Astrocyte of the spinal cord (primary cell): ENCODE results near the gene SWSAP1.

Experiments
- DNase-seq: peaks from one replicate; pipeline ENCODE4 v3.0.0; 2011; ENCODE audit warnings: low read depth, low spot score
- H3K4me3 ChIP-seq: 2 replicates; pipeline ENCODE4 v1.5.1; 2011; ENCODE audit warnings: low read depth, mild to moderate bottlenecking, low read length, moderate library complexity
- in situ Hi-C: cut with HindIII; loops from 2 replicates; pipeline ENCODE4 v1.10.0; 2017; ENCODE audit warnings: low sequenced_read_pairs
- TF ChIP-seq, protein P1 (sequence below): IDR thresholded peaks from 2 replicates; pipeline ENCODE4 v1.5.1; 2012; ENCODE audit warnings: low read depth, mild to moderate bottlenecking, low read length, inconsistent platforms

The SWSAP1 gene

DNA sequence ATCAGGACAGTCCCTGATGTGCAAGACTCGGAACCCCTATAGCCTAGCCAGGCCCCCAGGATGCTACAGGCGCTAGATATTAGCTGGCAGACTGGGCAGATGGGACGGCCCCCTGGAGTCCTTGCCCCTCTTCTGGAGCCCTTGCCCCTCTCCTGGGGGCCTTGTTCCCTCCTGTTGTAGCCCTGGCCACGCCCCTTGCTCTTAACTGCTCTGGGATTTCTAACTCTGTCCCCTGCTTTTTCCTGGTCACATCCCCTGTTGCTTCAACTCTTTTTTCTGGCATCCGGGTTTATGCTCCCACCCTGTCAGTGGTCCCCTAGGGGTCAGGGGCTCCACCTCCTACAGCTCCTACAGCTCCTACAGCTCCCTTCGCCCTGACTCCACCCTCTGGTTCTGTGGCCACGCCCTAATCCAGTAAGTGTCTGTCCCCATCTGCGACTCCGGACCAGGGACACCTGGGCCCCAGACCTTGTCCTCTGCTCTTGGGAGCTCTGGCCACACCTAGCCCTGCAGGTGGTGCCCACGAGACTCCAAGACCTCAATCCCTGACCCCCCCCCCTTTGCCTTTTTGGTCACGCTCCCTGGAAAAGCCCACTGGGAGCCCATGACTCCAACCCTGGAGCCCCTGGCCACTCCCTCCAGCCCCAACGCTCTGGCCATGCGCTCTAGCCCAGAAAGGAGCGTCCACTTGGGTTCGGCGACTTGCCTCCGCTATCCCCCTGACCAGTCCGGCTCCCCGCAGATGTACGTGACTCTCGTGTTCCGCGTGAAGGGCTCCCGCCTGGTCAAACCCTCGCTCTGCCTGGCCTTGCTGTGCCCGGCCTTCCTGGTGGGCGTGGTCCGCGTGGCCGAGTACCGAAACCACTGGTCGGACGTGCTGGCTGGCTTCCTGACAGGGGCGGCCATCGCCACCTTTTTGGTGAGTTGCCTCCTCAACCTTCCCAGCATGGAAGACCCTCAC lies 12.4 kb upstream of the SWSAP1 start:
- TF ChIP-seq, protein P1, sequence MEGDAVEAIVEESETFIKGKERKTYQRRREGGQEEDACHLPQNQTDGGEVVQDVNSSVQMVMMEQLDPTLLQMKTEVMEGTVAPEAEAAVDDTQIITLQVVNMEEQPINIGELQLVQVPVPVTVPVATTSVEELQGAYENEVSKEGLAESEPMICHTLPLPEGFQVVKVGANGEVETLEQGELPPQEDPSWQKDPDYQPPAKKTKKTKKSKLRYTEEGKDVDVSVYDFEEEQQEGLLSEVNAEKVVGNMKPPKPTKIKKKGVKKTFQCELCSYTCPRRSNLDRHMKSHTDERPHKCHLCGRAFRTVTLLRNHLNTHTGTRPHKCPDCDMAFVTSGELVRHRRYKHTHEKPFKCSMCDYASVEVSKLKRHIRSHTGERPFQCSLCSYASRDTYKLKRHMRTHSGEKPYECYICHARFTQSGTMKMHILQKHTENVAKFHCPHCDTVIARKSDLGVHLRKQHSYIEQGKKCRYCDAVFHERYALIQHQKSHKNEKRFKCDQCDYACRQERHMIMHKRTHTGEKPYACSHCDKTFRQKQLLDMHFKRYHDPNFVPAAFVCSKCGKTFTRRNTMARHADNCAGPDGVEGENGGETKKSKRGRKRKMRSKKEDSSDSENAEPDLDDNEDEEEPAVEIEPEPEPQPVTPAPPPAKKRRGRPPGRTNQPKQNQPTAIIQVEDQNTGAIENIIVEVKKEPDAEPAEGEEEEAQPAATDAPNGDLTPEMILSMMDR: no peak
- in situ Hi-C loops: no loop called here
- DNase-seq: no peak
- no peak overlapping the region for H3K4me3 ChIP-seq

DNA sequence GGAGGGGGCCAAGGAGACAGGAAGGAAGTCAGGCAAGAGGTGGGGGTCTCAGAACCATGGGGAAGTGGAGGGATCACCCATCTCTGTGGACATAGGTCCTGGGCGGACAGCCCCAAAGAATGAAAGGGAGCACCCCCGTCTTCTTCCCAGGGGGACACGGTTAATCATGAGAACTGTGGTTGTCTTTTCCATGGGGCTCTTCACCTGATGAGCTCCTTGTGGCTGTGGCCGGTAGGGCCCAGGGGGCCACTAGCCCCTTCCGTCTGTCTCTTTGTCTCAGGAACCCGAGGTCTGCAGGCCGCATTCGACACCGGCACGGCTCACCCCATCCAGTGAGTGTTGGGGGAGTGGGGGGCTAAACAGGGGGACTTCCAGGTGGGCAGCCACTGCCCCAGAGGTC lies 10.6 kb upstream of the SWSAP1 start:
- in situ Hi-C loops: no loop called here
- TF ChIP-seq, protein P1: no peak
- H3K4me3 ChIP-seq: no peak overlapping the region
- no peak for DNase-seq

DNA sequence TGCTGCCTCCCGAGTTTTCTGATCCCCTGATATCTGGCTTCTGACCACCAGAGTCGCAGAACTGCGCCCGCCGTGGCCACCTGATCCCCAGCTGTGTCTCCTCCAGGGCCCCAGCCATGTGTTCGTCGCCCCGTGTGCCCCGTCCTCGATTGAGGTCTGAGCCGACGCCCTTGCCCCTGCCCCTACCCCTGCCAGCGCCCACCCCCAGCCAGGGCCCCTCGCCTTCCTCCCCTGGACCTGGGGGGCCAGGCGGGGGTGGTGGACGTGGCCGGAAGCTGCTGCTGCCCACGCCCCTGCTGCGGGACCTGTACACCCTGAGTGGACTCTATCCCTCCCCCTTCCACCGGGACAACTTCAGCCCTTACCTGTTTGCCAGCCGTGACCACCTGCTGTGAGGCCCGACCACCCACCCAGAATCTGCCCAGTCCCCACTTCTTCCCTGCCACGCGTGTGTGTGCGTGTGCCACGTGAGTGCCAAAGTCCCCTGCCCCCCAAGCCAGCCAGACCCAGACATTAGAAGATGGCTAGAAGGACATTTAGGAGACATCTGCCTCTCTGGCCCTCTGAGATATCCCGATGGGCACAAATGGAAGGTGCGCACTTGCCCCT lies 10.1 kb upstream of the SWSAP1 start:
- H3K4me3 ChIP-seq: no peak overlapping the region
- in situ Hi-C loops: no loop called here
- no peak for DNase-seq
- TF ChIP-seq, protein P1: no peak

DNA sequence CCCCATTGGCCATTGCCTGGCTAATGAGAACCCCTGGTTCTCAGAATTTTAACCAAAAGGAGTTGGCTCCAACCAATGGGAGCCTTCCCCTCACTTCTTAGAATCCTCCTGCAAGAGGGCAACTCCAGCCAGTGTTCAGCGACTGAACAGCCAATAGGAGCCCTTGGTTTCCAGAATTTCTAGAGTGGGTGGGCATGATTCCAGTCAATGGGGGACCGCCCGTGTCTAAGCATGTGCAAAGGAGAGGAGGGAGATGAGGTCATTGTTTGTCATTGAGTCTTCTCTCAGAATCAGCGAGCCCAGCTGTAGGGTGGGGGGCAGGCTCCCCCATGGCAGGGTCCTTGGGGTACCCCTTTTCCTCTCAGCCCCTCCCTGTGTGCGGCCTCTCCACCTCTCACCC lies 9.5 kb upstream of the SWSAP1 start:
- DNase-seq: no peak
- H3K4me3 ChIP-seq: no peak overlapping the region
- TF ChIP-seq, protein P1: no peak
- in situ Hi-C loops: no loop called here

DNA sequence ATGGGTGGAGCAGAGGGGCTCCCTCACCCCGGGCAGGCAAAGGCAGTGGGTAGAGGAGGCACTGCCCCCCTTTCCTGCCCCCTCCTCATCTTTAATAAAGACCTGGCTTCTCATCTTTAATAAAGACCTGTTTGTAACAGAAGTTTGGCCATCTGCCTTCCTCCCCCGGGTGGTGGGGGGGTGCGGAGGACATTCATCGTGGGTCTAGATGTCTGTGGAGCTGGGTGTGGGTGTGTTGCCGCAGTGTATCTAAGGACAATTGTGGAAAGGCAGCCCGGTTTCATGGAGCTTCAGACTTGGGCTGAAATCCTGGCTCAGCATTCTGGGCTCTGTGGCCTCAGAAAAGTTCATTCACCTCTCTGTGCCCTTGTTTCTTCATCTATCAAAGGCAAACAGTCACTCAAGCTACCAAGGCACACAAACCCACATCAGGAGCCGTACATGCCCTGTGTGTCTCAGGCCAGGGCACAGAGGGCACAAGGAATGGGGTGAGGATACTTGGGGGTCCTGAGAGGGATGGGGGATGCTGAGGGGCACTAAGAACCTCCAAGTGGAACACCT lies 8.8 kb upstream of the SWSAP1 start:
- DNase-seq: no peak
- in situ Hi-C loops: no loop called here
- H3K4me3 ChIP-seq: no peak overlapping the region
- TF ChIP-seq, protein P1: no peak

DNA sequence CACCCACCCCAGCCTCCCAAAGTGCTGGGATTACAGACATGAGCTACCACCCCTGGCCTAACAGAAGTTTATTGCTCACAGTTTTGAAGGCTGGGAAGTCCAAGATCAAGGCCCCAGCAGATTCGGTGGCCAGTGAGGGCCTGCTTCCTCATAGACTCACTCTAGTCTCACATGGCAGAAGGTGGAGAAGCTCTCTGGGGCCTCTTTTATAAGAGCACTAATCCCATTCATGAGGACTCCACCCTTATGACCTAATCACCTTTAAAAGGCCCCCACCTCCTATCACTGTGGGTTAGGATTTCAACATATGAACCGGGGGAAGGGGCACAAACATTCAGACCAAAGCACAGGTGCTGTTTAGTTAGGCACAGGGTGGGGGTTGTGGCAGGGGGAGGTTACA lies 6.9 kb upstream of the SWSAP1 start:
- no peak for DNase-seq
- no peak overlapping the region for H3K4me3 ChIP-seq
- in situ Hi-C loops: no loop called here
- TF ChIP-seq, protein P1: no peak
